Amygdala (tissue), 56 donors: ENCODE measurements around the gene NAA10.
A peak's percentile ranks its signal among the peaks of the same experiment; 100 is the strongest.
"Not testable (repeated sequence)": the region's sequence is repeated elsewhere in the genome, so short reads cannot be mapped to it uniquely, and the experiment has no call there.

Experiments
- DNase-seq, 56 donors: peaks; one replicate each; lab custom pipeline; 2025; lab: John Stamatoyannopoulos, UW

NAA10 gene

GRCh38 chrX:153934762-153935325 is at the start of gene NAA10:
Gene NAA10, minus strand, starts transcription at chrX:153935037. Its CDS starts 133 bp downstream, at chrX:153934904.
- peak in 39 of 56 donors; percentile 9 to 75 (median 38) for DNase-seq

DNA sequence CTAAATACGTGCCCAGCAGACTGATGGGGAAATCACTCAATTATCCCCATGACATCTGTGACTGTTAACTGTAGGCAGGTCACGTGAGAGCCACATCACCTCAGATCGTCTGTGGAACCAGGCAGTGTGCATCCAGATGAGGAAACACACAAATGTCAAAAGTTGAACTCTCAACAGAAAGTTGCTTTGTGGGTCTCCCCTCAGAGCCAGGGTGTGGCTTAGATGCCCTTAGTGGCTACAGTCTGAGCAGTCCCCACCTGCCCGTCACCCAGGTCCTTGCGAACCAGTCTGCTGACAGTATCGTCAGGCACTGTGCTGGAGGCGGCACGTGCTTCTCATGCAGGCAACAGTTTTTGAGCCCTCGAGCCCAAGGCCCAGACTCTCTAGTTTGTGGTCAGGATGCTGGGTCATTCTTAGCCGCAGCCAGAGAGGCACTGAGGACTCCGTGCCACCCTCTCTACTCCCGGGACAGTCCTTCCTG is 48.5 kb upstream of the NAA10 start:
- no peak for DNase-seq

DNA sequence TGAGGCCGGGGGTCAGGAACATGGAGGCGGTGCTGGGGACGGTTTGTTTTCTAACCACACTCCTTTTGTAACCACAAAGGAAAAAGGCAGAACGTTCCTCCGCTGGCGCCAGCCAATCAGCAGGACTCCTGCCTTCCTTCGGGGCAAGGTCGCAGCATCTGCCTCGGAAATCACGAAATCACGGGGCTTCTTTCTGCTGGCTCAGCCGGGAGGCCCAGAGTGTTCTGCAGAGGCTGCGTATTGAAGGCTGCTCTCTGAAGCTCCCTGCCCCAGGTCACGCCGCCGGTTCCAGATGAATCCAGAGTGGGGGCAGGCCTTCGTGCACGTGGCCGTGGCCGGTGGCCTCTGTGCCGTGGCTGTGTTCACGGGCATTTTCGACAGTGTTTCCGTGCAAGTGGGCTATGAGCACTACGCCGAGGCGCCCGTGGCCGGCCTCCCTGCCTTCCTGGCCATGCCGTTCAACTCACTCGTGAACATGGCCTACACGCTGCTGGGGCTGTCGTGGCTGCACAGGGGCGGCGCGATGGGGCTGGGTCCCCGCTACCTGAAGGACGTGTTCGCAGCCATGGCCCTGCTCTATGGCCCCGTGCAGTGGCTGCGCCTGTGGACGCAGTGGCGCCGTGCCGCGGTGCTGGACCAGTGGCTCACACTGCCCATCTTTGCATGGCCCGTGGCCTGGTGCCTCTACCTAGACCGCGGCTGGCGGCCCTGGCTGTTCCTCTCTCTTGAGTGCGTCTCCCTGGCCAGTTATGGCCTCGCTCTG is 47.1 kb upstream of the NAA10 start:
- DNase-seq: peak in 5 of 56 donors; percentile 9 to 43 (median 21)

GRCh38 chrX:153981231-153981630 is 46.4 kb upstream of the NAA10 start:
- no peak for DNase-seq

DNA sequence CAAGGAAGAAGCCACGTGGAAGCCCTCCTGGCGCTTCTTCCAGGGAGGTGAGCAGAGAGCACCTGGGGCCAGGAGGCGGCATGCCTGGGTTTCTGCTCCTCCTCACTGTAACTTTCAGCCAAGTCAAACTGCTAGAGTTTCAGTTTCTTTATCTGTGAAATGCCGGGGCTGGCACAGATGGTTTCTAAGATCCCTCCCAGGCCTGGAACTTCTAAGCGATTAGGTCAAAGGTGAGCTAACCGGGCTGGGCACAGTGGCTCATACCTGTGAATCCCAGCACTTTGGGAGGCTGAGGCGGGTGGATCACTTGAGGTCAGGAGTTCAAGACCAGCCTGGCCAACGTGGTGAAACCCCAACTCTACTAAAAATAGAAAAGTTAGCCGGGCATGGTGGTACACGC is 45.6 kb upstream of the NAA10 start:
- not testable (repeated sequence) for DNase-seq

DNA sequence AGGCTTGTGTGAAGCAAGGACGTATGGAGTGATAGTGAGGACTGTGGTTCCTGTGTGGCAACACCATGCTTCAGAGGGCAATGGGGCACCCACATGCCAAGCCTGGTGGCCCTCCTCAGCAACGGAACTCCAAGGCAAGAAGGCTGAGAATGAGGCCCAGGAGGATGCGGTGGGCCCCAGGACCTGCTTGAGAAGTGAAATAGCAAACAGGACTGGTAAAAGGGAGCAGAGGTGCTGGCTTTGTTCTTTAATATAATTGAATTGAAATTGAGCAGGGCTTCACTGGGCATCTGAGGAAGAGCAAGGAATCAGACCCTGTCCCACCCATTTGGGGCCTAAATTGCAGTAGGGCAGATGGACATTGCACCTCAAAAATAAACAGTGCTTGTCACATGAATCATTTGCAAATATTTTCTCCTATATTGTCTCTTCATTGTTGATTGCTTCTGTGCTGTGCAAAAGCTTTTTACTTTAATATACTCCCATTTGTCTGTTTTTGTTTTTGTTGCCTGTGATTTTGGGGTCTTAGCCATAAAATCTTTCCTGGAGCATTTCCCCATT is 40.0 kb upstream of the NAA10 start:
- DNase-seq: no peak

DNA sequence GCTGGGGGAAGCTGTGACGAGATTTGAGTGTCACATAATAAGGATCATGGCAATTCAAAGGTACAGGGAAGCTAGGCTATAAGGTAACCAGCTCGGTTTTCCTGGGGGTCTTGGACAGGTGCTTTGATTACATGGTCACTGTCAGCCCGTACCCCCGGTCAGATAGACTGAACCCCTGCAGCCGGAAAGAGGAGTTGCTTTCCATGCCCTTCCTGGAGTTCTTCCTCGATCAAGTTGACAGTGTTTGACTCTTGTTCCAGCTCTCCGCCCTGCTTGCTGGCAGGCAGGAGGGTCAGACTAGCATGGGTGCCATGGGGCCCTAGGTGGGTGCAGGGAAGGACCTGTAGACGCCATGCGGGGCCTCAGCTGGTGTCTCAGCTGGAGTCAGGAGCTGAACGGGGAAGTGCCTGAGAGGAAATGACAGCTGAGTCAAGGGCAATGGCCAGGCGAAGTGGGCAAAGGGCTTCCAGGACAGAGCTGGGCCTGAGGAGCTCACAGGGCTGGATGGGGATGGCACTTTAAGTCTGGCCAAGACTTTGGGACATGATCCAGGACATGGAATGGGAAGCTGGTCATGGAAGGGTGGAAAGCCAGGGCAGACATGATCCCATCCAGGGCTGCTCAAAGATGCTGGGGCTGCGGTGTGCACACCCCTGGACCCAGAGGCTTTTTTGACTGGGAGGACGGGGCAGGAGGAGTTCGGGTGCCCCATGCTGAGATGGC is 39.3 kb upstream of the NAA10 start:
- DNase-seq: no peak

- no peak for DNase-seq
These were observed 38.5 kb upstream of the NAA10 start for GRCh38 chrX:153973127-153974002.

DNA sequence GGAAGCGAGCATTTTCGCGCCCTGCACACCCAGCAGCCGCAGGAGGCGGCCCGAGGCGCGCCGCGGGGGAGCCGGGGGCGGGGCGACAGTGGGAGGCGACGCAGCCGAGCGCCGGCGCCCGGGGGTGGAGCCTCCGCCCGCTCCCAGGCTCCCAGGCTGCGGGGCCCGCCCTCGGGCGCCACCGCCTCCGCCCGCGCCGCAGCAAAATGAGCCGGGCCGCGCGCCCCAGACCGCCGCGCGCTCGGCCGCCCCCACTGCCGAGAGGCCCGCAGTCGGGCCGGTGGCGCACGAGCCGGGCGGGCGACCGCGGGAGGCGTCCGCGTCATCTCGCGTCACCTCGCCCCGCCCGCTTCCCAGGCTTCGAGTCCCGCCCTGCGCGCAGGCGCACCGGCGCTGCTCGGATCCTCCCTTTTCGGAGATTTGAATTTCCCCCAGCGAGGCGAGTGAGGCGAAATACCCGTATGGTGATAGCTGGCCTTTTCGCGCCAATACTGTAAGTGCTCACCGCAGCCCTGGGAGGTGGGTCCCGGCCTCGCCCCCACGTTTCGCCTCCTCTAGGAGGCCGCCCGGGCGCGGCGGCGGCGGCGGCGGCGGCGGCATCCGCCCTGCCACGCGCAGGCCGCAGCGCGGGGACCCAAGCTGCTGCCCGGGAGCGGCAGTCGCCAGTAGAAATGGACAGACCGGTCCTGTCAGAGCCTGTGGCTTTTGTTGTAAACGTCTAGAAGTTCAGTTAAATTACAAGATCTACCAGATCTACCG is 37.7 kb upstream of the NAA10 start, which contains the start of gene TMEM187:
Gene TMEM187 (plus strand): TSS at position 387 of the 759 bp plus-strand sequence. CDS start 9,309 bp downstream, outside the sequence.
- DNase-seq: peak in 54 of 56 donors; percentile 33 to 91 (median 70)

DNA sequence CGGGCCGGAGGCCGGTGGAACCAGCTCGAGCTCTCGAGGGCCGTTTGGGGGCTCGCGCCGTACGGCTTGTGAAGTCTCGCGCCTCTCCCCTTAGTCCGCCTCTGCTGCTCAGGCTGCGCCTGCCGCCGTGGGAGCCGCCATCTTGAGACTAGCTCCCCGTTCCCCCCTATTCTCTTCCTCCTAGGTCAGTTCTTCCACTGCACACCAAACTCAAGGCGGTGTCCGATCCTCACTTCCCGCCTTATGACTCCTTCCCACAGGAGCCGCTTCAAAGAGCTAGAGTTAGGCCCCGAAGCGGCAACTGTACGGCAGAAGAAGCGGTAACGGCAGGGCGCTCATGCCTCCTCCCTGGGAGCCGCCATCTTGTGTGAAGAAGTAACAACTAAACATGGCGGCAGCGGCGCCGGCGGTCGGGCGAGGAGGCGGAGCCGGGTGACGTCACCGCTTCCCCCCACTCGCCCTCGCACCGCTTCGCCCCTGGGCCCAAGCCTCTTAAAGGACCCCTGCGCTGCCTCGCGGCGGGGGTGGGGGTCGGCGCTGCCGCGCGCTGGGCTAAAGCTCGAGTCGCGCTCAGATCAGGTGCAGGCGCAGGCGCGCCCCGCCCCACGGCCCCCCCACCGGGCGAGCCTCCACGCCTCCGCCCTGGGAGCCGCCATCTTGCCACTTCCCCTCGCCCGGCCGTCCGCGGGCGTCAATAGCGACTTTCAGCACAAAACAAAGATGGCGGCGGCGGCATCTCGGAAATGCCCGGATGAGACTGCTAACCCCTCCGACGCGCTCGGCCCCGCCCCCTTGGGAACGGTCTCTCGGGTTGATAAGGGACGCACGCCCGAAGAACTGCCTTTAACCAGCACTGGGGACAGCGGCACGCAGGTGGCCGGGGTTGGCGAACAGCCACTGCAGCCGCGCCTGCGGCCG is 36.9 kb upstream of the NAA10 start, which contains the start of gene HCFC1:
Gene HCFC1 (minus strand): TSS at position 369 of the 918 bp plus-strand sequence. CDS start 978 bp downstream, outside the sequence.
- peak; percentile 36 to 96 (median 82) for DNase-seq

DNA sequence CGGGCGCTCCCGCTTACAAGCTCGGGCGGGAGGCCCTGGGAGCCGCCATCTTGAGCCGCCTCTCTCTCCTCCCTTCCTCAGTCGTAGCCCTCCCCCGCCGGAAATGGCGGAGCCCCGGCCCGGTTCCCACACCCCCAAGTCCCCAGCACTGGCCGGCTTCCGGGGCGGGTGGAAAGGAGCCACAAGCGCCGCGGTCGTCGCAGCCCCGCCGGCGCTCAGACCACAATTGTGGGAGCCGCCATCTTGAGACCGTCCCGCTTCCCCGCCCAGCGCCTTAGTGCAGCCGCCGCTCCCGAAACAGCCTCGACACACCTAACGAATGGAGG is 36.2 kb upstream of the NAA10 start:
- DNase-seq: peak in 54 of 56 donors; percentile 19 to 94 (median 77)

- peak in 36 of 56 donors; percentile 12 to 83 (median 57) for DNase-seq
These were observed 35.7 kb upstream of the NAA10 start for GRCh38 chrX:153970357-153971123.

DNA sequence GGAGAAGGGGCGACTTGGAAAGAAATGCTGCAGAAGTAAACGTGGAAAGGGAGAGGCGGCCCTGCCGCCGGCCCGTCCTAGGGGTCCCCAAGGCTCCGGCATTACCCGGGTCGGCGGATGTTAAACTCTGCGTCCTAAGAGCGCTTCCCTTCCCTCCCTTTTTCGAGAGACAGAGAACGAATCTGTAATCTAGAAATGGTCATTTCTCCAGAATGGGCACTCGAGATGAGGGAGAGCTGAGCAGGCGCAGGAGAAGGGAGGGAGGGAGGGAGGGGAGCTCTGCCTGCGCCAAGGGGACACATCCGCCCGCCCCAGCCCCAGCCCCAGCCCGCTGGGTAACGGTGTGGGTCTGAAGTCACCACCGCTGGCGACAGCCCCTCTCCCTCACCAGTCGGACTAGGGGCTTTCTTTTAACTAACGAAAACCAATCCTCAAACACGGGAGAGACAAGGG is 35.1 kb upstream of the NAA10 start:
- peak in 34 of 56 donors; percentile 6 to 79 (median 56) for DNase-seq

GRCh38 chrX:153969125-153969903 is 34.5 kb upstream of the NAA10 start:
- no peak for DNase-seq

DNA sequence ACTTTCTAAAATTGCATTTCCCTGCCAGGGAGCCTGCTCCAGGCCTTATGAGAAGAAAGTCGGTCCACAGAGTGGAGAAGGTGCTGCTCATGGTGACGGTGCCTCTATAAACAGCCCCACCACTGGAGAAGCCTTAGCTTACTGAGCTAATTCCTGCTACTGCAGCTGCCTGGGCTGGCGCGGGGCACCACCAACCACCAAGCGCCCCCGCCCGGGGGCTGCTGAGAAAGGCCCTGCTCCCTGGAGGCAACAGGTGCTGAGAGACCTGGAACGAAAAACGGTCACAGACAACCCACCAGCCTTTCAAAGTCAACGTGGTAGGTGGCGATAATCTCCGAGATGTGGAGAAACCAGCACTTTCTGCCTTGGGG is 33.9 kb upstream of the NAA10 start:
- DNase-seq: peak in 11 of 56 donors; percentile 2 to 43 (median 23)

- no peak for DNase-seq
These were observed 33.4 kb upstream of the NAA10 start for GRCh38 chrX:153968255-153968654.
